Measurements from ENCODE around the gene XPC.

The XPC gene

GRCh38 chr3:14152233-14152962, 26.0 kb downstream of the XPC start:
- H3K4me3 ChIP-seq (ENCODE audit: low read depth, low read length), result no peak overlapping the region
- no peak for DNase-seq (ENCODE audit: low read depth)

GRCh38 chr3:14151471-14152083, 26.8 kb downstream of the XPC start:
- no peak overlapping the region for H3K4me3 ChIP-seq (ENCODE audit: low read depth, low read length)
- no peak for DNase-seq (ENCODE audit: low read depth)

- no peak for DNase-seq (ENCODE audit: low read depth)
- H3K4me3 ChIP-seq (ENCODE audit: low read depth, low read length), result no peak overlapping the region
Observed at GRCh38 chr3:14150491-14151230, 27.7 kb downstream of the XPC start.

GRCh38 chr3:14150078-14150477, 28.3 kb downstream of the XPC start:
- no peak for DNase-seq (ENCODE audit: low read depth)
- no peak overlapping the region for H3K4me3 ChIP-seq (ENCODE audit: low read depth, low read length)

- DNase-seq (ENCODE audit: low read depth), result no peak
Observed at GRCh38 chr3:14148041-14148985, 30.1 kb downstream of the XPC start.

GRCh38 chr3:14147617-14148016, 30.8 kb downstream of the XPC start:
- no peak for DNase-seq (ENCODE audit: low read depth)
- no peak overlapping the region for H3K4me3 ChIP-seq (ENCODE audit: low read depth, low read length)

More at GRCh38 chr3:14148041-14148985, 30.1 kb downstream of the XPC start:
- H3K4me3 ChIP-seq (ENCODE audit: low read depth, low read length), result no peak overlapping the region

GRCh38 chr3:14147066-14147435, 31.4 kb downstream of the XPC start:
- no peak overlapping the region for H3K4me3 ChIP-seq (ENCODE audit: low read depth, low read length)
- DNase-seq (ENCODE audit: low read depth), result no peak

- no peak overlapping the region for H3K4me3 ChIP-seq (ENCODE audit: low read depth, low read length)
- no peak for DNase-seq (ENCODE audit: low read depth)
Observed at GRCh38 chr3:14146381-14147065, 31.9 kb downstream of the XPC start.

GRCh38 chr3:14145670-14146380, 32.6 kb downstream of the XPC start:
- H3K4me3 ChIP-seq (ENCODE audit: low read depth, low read length), result no peak overlapping the region

GRCh38 chr3:14145236-14145635, 33.2 kb downstream of the XPC start:
- H3K4me3 ChIP-seq (ENCODE audit: low read depth, low read length), result no peak overlapping the region
- DNase-seq (ENCODE audit: low read depth), result no peak

More at GRCh38 chr3:14145670-14146380, 32.6 kb downstream of the XPC start:
- no peak for DNase-seq (ENCODE audit: low read depth)

- peak; percentile 98 for DNase-seq (ENCODE audit: low read depth)
- peak overlapping the region; percentile 21 for H3K4me3 ChIP-seq (ENCODE audit: low read depth, low read length)
Observed at GRCh38 chr3:14144423-14145075, 33.9 kb downstream of the XPC start.

GRCh38 chr3:14143271-14144225, 34.9 kb downstream of the XPC start:
- DNase-seq (ENCODE audit: low read depth), result peak; percentile 94
- no peak overlapping the region for H3K4me3 ChIP-seq (ENCODE audit: low read depth, low read length)

- DNase-seq (ENCODE audit: low read depth), result no peak
- no peak overlapping the region for H3K4me3 ChIP-seq (ENCODE audit: low read depth, low read length)
Observed at GRCh38 chr3:14142567-14143270, 35.7 kb downstream of the XPC start.

GRCh38 chr3:14141602-14142341, 36.6 kb downstream of the XPC start:
- DNase-seq (ENCODE audit: low read depth), result no peak
- no peak overlapping the region for H3K4me3 ChIP-seq (ENCODE audit: low read depth, low read length)

GRCh38 chr3:14141144-14141543, 37.3 kb downstream of the XPC start:
- H3K4me3 ChIP-seq (ENCODE audit: low read depth, low read length), result no peak overlapping the region
- no peak for DNase-seq (ENCODE audit: low read depth)

- H3K4me3 ChIP-seq (ENCODE audit: low read depth, low read length), result no peak overlapping the region
- no peak for DNase-seq (ENCODE audit: low read depth)
Observed at GRCh38 chr3:14140668-14141067, 37.7 kb downstream of the XPC start.

Measured in skeletal muscle cell (primary cell).